Measurements from ENCODE around the gene PES1. TPM values are rescaled to one million over a fixed set of nuclear protein-coding genes. Genes with fewer than 3 reads are reported as not detected.

The PES1 gene
- 10 to 100 TPM; 16.3 to 31.3 (median 24.5) TPM for total RNA-seq
- polyA plus RNA-seq, result 10 to 100 TPM; 26.2 to 51.7 TPM
- long read RNA-seq, donor 1, transcript PES1-202 (15 exons, 2,295 nt), result major isoform, 10 of 20 reads
- long read RNA-seq, donor 1, partial matches to known transcripts, result 6 of 20 reads
- long read RNA-seq, donor 1, other reads (novel, unspliced or antisense), result 3 of 20 reads
- long read RNA-seq, donor 2, transcript PES1-202 (15 exons, 2,295 nt), result major isoform, 11 of 19 reads
- long read RNA-seq, donor 2, partial matches to known transcripts, result 3 of 19 reads
- long read RNA-seq, donor 2, other reads (novel, unspliced or antisense), result 4 of 19 reads
- long read RNA-seq, donor 3, transcript PES1-202 (15 exons, 2,295 nt), result major isoform, 18 of 44 reads
- long read RNA-seq, donor 3, partial matches to known transcripts, result 19 of 44 reads
- long read RNA-seq, donor 3, other reads (novel, unspliced or antisense), result 7 of 44 reads

DNA sequence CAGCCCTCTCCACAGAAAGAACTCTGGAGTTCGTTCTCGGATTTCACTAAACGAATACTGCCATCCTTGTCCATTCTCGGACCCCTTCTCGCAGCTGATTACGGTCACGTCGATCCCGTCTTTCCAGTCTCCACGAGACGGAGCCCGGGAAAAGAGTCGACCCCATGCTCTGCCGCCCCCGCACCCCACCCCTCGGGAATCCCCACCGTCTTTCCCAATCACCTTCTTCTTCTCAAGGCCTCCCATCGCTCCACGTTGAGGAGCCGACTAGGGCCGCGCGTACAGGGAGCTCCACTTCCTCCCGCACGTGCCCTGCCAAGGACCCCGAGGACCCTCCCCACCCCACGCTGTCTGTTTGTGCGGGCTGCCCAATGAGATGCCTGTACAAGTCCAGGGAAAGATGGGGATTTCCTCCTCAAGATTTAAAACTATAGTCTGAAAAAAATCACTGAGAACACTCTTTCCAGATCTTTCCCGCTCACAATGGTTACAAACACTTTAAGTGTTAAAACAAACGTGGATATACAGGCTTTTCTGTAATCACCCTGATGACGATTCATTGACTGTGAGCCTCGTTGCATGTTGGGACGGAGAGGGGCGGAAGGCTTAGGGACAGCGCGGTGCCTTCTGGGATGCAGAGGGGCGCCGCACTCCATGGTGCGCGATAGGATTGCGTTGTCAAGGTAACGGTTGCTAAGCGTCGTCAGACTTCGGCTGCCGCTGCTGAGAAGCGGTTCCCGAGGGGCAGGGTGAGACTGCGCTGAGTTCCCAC lies at the start of gene PES1:
PES1 (minus strand) TSS at position 323 of the 772 bp plus-strand sequence; CDS start at position 246, 77 bp downstream.
- WGBS, 2 donors, result 0 to 1% methylated on average over 49 of the region's 49 CpGs

DNA sequence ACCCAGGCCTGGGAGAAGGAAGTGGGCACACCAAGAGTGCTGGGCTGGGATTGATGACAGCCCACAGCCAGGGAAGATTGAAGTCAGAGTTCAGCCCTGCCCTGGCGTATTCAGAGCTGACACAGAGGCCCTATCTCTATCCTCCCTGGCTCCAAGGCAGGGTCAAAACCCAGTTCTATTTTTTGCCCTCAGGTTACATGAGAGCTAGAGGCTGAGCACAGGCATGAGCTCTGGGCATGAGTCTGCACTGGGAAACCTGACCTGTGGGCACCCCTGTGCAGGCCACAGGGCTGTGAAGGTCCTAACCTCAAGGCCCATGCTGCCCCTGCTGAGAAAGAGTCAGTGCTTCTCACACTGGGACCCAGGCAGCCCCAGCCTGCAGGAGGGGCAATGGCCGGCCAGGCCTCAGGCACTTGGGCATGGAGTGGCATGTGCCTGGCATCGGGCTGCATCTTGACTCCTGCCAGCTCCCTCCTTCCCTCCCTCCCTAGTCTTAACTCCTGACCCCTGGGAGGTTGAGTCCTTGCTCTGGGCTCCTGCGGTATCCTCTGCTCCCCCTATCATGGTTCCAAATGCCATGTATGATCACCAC lies 49.2 kb upstream of the PES1 start:
- H3K4me3 ChIP-seq, result no peak overlapping the region
- peaks cover 10 to 48% (median 28%) of the 10 kb centered on the region in 9 donors for H3K4me1 ChIP-seq
- DNase-seq (no peak), ATAC-seq (peak in 6 of 8 donors; percentile 24 to 55 (median 46))
- peak overlapping the region in 5 of 10 donors; percentile 10 to 59 (median 31) for H3K27ac ChIP-seq
- no peaks in the 10 kb centered on the region for H3K36me3 ChIP-seq
- WGBS, 2 donors, result 81 to 84% methylated on average over 4 of the region's 4 CpGs
- TF ChIP-seq, protein P1, sequence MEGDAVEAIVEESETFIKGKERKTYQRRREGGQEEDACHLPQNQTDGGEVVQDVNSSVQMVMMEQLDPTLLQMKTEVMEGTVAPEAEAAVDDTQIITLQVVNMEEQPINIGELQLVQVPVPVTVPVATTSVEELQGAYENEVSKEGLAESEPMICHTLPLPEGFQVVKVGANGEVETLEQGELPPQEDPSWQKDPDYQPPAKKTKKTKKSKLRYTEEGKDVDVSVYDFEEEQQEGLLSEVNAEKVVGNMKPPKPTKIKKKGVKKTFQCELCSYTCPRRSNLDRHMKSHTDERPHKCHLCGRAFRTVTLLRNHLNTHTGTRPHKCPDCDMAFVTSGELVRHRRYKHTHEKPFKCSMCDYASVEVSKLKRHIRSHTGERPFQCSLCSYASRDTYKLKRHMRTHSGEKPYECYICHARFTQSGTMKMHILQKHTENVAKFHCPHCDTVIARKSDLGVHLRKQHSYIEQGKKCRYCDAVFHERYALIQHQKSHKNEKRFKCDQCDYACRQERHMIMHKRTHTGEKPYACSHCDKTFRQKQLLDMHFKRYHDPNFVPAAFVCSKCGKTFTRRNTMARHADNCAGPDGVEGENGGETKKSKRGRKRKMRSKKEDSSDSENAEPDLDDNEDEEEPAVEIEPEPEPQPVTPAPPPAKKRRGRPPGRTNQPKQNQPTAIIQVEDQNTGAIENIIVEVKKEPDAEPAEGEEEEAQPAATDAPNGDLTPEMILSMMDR (IDR thresholded peaks at IDR 0.05), result no peak
- H3K27me3 ChIP-seq, result no peaks in the 10 kb centered on the region
- intact Hi-C loops (cut with DNase I), result loop anchor here in 1 of 10 donors (10.0 kb wide), 1 partner anchor 264 kb away; no protein-coding TSS in a partner anchor
- no peaks in the 10 kb centered on the region for H3K9me3 ChIP-seq

More for the DNA sequence above, at the start of gene PES1:
- Histone ChIP-seq H3K27me3 (no peaks in the 10 kb centered on the region), H3K9me3 (no peaks in the 10 kb centered on the region), H3K36me3 (peaks cover 0 to 29% (median 20%) of the 10 kb centered on the region in 9 donors), H3K4me1 (peaks cover 3 to 21% (median 19%) of the 10 kb centered on the region in 9 donors), H3K4me3 (peak within 1 kb of the TSS; percentile 51 to 94 (median 78)), H3K27ac (peak within 1 kb of the TSS in 9 of 10 donors; percentile 41 to 92 (median 81))
- ATAC-seq (peak; percentile 99 to 100 (median 100)), DNase-seq (peak; percentile 91 to 97)
- TF ChIP-seq, protein P1 (IDR thresholded peaks at IDR 0.05), result peak in 1 of 9 donors; percentile 5
- intact Hi-C loops (cut with DNase I), result no loop called here

DNA sequence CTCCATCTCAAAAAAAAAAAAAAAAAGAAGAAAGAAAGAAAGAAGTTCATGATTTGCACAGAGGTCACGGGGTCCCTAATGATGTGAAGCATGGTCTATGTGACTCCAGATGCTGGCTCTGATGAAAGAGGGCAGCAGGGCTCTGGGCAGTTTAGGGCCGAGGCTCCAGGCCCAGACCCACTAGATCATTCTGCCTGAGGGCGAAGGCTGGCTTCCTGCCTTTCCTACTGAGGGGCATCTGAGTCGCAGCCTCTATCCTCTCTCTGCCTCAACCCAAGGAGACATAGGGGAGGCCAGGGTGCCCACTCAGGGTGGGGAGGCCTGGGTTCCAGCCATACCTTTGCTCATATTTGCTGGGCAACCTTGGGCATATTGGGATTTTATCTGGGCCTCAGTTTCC lies 48.7 kb upstream of the PES1 start:
- Histone ChIP-seq H3K4me1 (peaks cover 10 to 51% (median 30%) of the 10 kb centered on the region in 9 donors), H3K4me3 (no peak overlapping the region), H3K27ac (peak overlapping the region in 5 of 10 donors; percentile 10 to 59 (median 31)), H3K9me3 (no peaks in the 10 kb centered on the region), H3K27me3 (no peaks in the 10 kb centered on the region), H3K36me3 (no peaks in the 10 kb centered on the region)
- TF ChIP-seq, protein P1 (IDR thresholded peaks at IDR 0.05), result no peak
- 93 to 98% methylated on average over 4 of the region's 4 CpGs for WGBS, 2 donors
- DNase-seq (no peak), ATAC-seq (no peak)
- intact Hi-C loops (cut with DNase I), result loop anchor here in 1 of 10 donors (10.0 kb wide), 1 partner anchor 264 kb away; no protein-coding TSS in a partner anchor
